Umbilical cord (tissue), 2 donors: ENCODE data around the gene NCKIPSD. TPM values are rescaled to one million over a fixed set of nuclear protein-coding genes. Genes with fewer than 3 reads are reported as not detected.
A peak's percentile ranks its signal among the peaks of the same experiment; 100 is the strongest.
"Not testable (repeated sequence)": the region's sequence is repeated elsewhere in the genome, so short reads cannot be mapped to it uniquely, and the experiment has no call there.

Experiments
- DNase-seq: peaks from one replicate; pipeline ENCODE4 v3.0.0-alpha.2; 2015; ENCODE audit warnings: low spot score
- total RNA-seq: library from RNA; depleted of rRNA; stranded (reverse); fragments of >200 nt; gene quantifications from one replicate; pipeline ENCODE4 v1.2.3, GENCODE V29; 2014; ENCODE audit warnings: low replicate concordance; ENCODE audit not compliant: insufficient read depth

The NCKIPSD gene
- total RNA-seq = 7.9 TPM

GRCh38 chr3:48685603-48686511 is at the start of gene NCKIPSD:
TSS of gene NCKIPSD (minus strand) at chr3:48685915. CDS start at chr3:48685807, 108 bp downstream.
- DNase-seq = peak; percentile 90

- not testable (repeated sequence) for DNase-seq
Measured at GRCh38 chr3:48735075-48735767, 49.5 kb upstream of the NCKIPSD start.

GRCh38 chr3:48734541-48734940 is 48.8 kb upstream of the NCKIPSD start:
- DNase-seq = not testable (repeated sequence)

- not testable (repeated sequence) for DNase-seq
Measured at GRCh38 chr3:48733752-48734518, 48.2 kb upstream of the NCKIPSD start.

- no peak for DNase-seq
Measured at GRCh38 chr3:48727511-48727910, 41.8 kb upstream of the NCKIPSD start.

GRCh38 chr3:48725185-48725855 is 39.6 kb upstream of the NCKIPSD start:
- DNase-seq = not testable (repeated sequence)

GRCh38 chr3:48723725-48724124 is 38.0 kb upstream of the NCKIPSD start:
- no peak for DNase-seq

- DNase-seq = not testable (repeated sequence)
Measured at GRCh38 chr3:48723293-48723692, 37.6 kb upstream of the NCKIPSD start.

- peak; percentile 99 for DNase-seq
Measured at GRCh38 chr3:48716982-48717746, 31.4 kb upstream of the NCKIPSD start, which contains the start of gene IP6K2. TSS of gene IP6K2 (minus strand) at chr3:48717221. CDS start at chr3:48695291, 21,930 bp downstream.

GRCh38 chr3:48716508-48716981 is 30.8 kb upstream of the NCKIPSD start:
- peak; percentile 32 for DNase-seq

GRCh38 chr3:48715174-48715800 is 29.6 kb upstream of the NCKIPSD start:
- peak; percentile 51 for DNase-seq

GRCh38 chr3:48711727-48712126 is 26.0 kb upstream of the NCKIPSD start:
- DNase-seq = no peak

GRCh38 chr3:48709051-48709461 is 23.3 kb upstream of the NCKIPSD start:
- DNase-seq = no peak

- no peak for DNase-seq
Measured at GRCh38 chr3:48708481-48708889, 22.8 kb upstream of the NCKIPSD start.

GRCh38 chr3:48707157-48707556 is 21.4 kb upstream of the NCKIPSD start:
- DNase-seq = no peak

GRCh38 chr3:48702320-48702920 is 16.7 kb upstream of the NCKIPSD start:
- DNase-seq = no peak

- no peak for DNase-seq
Measured at GRCh38 chr3:48700731-48701405, 15.2 kb upstream of the NCKIPSD start.

GRCh38 chr3:48698891-48699290 is 13.2 kb upstream of the NCKIPSD start:
- DNase-seq = no peak

- no peak for DNase-seq
Measured at GRCh38 chr3:48697952-48698351, 12.2 kb upstream of the NCKIPSD start.
